ENCODE measurements around the gene ALPK3.

- no peak for TF ChIP-seq CTCF (IDR thresholded peaks at IDR 0.05)
- TF ChIP-seq ETV6 (CRISPR knock-in tag; IDR thresholded peaks at IDR 0.05), result no peak
- TF ChIP-seq NR1H2 (CRISPR knock-in tag; IDR thresholded peaks at IDR 0.05), result no peak
- TF ChIP-seq CBFB (CRISPR knock-in tag; IDR thresholded peaks at IDR 0.05; ENCODE audit: low read depth), result no peak
- no peak for TF ChIP-seq TEAD1 (CRISPR knock-in tag; IDR thresholded peaks at IDR 0.05)
- TF ChIP-seq SP1 (CRISPR knock-in tag; conservative IDR thresholded peaks at IDR 0.05), result no peak
- no peak for TF ChIP-seq NFE2L1 (CRISPR knock-in tag; IDR thresholded peaks at IDR 0.05)
- TF ChIP-seq NR2C2 (CRISPR knock-in tag; IDR thresholded peaks at IDR 0.05), result no peak
- no peak for TF ChIP-seq CREB1 (CRISPR knock-in tag; IDR thresholded peaks at IDR 0.05)
- TF ChIP-seq RORB (CRISPR knock-in tag; IDR thresholded peaks at IDR 0.05), result no peak
- TF ChIP-seq ZBTB43 (CRISPR knock-in tag; IDR thresholded peaks at IDR 0.05), result no peak
- no peak for TF ChIP-seq USF1 (CRISPR knock-in tag; IDR thresholded peaks at IDR 0.05)
- TF ChIP-seq IRF1 (CRISPR knock-in tag; IDR thresholded peaks at IDR 0.05), result no peak
Observed at GRCh38 chr15:84904419-84904818, 87.3 kb downstream of the ALPK3 start.
